HG02623 (cell line): ENCODE measurements around the gene USP10.

ENCODE experiments used
- ATAC-seq: cut with Tn5 transposase; IDR thresholded peaks from one replicate; pipeline ENCODE4 v1.9.1; 2021; ENCODE audit warnings: moderate library complexity; ENCODE audit not compliant: unreplicated experiment

USP10 gene

GRCh38 chr16:84749815-84750214, 50.0 kb downstream of the USP10 start:
- ATAC-seq, result no peak

GRCh38 chr16:84750575-84750974, 50.8 kb downstream of the USP10 start:
- no peak for ATAC-seq

GRCh38 chr16:84751241-84751640, 51.4 kb downstream of the USP10 start:
- ATAC-seq, result no peak

GRCh38 chr16:84751947-84752346, 52.1 kb downstream of the USP10 start:
- ATAC-seq, result no peak

GRCh38 chr16:84752600-84752999, 52.8 kb downstream of the USP10 start:
- no peak for ATAC-seq

- no peak for ATAC-seq
Observed at GRCh38 chr16:84753412-84754326, 53.9 kb downstream of the USP10 start.

- ATAC-seq, result no peak
Observed at GRCh38 chr16:84754353-84754856, 54.6 kb downstream of the USP10 start.

- no peak for ATAC-seq
Observed at GRCh38 chr16:84754956-84755672, 55.3 kb downstream of the USP10 start.

GRCh38 chr16:84756830-84757229, 57.0 kb downstream of the USP10 start:
- no peak for ATAC-seq

GRCh38 chr16:84758627-84759026, 58.8 kb downstream of the USP10 start:
- ATAC-seq, result no peak

GRCh38 chr16:84759061-84759460, 59.3 kb downstream of the USP10 start:
- no peak for ATAC-seq

- ATAC-seq, result no peak
Observed at GRCh38 chr16:84759906-84760305, 60.1 kb downstream of the USP10 start.

GRCh38 chr16:84761448-84762368, 61.9 kb downstream of the USP10 start:
- ATAC-seq, result no peak

GRCh38 chr16:84763164-84763563, 63.4 kb downstream of the USP10 start:
- no peak for ATAC-seq

GRCh38 chr16:84763629-84764028, 63.8 kb downstream of the USP10 start:
- ATAC-seq, result no peak

- ATAC-seq, result no peak
Observed at GRCh38 chr16:84764970-84765369, 65.2 kb downstream of the USP10 start.

GRCh38 chr16:84765616-84766580, 66.1 kb downstream of the USP10 start:
- no peak for ATAC-seq

GRCh38 chr16:84766978-84767773, 67.4 kb downstream of the USP10 start:
- no peak for ATAC-seq
